Activated CD4-positive, CD25-positive, alpha-beta regulatory T cell (primary cell): Measurements from ENCODE around the gene SCRT2.

ENCODE experiments used
- DNase-seq, 4 experiments: peaks; one replicate each; lab custom pipeline; 2025; lab: John Stamatoyannopoulos, UW

Gene SCRT2

DNA sequence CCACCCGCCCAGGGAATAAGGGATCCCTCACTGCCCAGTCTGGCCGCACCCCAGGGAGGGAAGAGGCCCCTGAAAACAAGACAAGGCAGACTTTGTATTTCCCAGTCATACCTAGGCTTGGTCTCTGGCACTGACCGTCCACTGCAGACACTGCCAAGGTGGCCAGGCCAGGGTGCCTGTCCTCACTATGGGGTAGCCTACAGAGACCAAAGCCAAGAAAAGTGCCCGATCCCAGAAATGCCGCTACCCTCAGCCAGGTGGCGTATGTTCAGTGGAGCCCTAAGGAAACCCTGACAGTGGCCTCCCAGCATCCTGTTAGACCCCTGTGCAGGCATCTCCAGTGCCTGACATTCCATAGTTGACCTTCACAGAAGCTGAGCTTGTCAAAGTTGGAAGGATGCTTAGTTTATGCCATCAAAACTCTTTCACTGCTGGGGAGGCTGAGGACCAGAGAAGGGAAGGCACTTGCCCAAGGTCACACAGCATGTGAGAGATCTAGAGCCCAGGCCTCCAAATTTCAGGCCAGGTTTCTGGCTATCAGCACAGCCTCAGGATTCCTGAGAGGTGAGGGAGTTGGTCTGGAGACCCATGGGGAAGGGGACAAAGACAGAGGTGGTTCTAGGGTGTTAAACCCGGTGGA, 2.5 kb downstream of the SCRT2 start:
- no peak for DNase-seq

DNA sequence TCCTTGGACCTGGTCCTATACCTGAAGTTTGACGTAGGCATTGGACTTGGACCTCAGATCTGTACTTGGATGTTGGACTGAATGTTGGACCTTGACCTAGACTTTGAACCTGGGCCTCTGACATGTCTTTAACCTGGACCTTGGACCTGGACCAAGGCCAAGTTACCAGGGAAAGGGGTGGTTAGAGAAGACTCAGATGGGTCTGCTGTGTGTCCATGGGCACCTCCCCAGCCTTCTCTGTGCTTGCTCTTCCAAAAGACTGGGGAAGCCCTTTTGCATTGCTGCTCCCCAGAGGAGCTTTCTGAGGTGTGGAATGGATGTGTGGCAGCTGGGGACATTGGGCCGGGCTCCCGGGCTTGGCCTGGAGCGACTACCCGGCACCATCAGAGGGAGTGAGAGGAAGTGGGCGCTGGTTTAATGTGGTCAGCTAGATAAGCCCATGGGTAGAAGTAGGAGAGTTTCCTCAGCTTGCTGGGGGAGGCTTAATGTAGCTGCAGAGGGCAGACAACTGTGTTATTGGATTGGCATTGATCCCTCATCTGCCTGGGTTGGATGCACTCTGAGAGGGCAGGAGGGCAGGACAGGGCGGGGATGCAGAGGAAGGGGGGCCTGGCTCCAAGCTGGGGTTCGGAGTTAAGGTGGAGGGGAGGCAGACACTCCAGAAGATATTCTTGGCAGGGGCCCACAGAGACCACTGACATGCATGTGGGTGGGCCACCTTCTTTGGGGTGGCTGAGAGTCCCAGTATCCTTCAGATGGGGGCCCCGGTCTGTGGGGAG, 4.2 kb downstream of the SCRT2 start:
- no peak for DNase-seq

DNA sequence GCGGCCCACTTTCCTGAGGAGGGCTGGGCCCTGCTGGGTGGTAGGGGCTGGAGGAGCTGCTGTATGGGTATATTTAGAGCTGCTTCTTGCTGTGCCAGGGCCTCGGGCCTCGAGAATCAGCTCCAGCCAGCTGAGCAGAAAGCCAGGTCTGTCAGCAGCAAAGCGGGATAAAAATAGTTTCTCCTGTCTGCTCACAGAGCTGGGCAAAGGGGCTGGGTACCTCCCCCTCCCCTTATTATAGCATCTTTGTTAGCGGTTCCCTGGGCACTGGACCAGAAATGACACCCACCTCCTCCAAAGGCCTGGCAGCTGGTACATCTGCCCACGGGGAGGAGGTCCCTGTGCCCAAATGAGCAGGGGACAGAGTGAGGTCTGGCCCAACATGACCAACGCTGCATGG, 6.0 kb downstream of the SCRT2 start:
- DNase-seq = no peak

DNA sequence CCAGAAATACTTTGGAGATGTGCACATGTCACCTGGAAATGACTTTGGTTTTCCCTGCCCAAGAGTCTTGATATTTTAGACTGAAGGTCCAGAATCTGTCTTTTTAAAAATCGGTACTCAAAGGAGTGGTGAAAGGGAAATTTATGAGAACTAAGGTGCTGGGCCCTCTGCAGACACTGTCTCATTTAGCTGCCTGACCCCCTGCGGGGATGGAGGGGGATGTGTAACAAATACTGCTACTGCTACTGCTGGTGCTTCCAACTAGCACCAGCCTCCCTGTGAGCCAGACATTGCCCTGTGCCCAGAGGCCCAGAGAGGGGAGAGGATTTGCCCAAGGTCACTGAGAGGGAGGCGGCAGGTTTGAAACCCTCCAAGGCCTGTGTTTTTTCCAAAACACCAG, 7.0 kb downstream of the SCRT2 start:
- DNase-seq = no peak

DNA sequence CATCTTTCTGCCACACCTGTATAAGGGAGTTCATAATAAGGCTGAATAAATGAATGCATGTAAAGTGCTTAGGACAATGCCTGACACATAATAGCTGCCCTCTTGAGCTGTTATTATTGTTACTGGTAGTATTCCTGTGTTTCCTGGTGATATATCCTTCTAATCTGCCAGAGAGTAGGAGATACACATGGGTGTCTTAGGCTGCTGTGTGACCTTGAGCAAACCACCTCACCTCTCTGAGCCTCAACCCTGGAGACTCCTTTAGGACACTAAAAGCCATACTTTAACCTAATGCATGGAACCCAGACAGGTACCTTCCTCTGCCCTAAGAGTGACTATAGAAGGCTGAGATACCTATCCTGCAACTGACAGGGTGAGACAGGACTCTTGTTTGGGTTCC, 7.6 kb downstream of the SCRT2 start:
- DNase-seq = no peak

DNA sequence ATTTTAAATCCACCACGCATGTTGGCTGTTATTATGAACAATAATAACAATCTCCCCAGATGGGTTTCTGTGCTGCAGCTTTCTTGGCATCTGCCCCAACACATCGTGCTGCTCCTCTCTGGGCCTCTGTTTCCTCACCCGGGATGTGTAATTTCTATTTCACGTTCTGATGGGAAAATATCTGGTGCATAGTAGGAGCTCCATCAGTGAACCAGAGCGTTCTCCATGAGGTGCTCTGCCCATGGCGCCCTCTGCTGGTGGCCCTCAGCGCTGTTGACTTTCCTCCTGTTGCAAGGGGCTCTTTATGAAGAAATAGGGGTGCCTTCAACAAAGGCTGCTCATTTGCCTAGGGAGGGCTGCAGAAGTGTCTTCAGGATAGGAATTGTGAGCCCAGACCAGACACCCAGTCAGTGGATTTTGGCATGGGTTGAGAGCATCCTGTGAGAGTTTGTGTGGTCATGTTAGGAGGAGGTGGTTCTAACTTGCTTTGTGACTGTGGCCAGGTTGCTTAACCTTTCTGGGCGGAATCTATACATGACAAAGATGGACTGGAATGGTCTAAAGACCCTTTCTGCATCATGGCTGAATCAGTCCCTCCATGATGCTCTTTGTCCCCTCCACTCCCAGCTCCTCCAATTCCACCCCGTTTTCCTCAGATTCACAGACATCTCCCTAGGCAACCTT, 8.1 kb downstream of the SCRT2 start:
- DNase-seq = peak; percentile 34 to 45 (median 38)

DNA sequence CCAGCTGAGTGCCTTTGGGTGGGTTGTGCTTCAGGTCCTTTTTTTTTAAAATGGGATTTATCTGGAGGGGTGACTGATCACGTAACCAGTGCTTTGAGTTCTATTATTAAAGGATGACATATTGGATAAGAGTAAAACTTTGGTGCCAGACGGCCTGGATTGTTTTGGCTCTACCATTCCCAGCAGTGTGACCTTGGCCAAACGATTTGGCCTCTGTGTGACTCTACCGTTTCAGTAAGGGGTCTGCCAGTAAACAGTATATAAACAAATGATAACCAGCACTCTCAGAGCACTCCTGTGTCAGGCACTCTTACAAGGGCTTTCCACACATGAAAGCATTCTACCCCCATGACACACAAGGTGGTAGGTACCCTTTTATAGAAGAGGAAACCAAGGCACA, 8.7 kb downstream of the SCRT2 start:
- DNase-seq = no peak

DNA sequence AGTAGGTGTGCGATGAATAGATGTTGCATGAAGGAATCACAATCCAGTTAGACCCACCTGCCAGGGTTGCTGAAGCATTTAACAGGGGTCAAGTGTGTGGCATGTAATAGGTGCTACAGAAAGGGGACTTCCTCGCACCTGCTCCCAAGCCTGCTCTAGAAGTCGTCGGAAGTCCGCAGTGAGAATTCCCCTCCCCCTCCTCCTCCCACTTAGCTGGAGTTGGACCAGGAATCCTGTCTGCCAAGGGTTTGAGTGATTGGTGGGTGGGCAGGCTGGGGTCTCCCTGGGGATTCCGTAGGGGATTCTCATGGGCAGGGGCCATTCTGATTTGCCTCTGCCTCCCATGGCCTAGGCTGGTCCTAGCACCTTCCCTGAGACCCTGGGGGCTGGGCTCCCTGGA, 10.3 kb downstream of the SCRT2 start:
- DNase-seq = no peak

DNA sequence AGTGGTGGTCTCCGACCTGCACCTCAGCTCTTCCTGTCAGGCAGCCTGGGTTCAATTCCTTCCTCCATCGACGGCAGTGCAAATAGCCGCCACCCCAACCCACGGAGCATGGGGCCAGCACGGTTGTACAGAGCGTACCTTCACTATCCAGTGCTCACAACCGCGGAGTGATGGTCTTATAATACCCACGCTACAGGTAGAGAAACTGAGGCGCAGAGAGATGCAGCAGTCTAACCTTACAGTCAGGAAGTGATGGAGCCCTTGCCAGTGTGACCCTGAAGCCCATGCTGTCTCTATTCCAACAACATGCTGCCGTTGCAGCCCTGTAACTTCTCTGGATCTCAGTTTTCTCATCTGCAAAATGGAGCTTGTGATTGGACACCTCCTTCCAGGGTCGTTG, 11.0 kb downstream of the SCRT2 start:
- DNase-seq = no peak

DNA sequence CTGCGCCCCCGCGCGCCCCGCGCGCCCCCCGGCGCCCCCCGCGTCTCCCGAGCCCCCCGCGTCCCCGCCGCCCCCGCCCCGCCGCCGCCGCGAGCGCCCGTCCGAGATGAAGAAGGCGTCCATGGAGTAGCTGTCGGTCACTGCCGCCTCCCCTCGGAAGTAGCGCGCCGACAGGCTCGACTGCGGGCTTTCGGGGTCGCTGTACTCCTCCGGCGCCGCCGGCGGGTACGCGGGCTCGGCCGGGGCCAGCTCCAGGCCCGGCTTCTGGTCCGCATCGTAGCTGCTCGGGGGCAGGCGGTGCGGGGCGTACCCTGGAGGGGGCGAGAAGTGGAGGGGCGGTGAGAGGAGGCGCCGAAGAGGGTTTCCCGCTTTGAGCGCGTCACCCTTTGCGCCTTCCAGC, 11.5 kb downstream of the SCRT2 start:
- DNase-seq = no peak

DNA sequence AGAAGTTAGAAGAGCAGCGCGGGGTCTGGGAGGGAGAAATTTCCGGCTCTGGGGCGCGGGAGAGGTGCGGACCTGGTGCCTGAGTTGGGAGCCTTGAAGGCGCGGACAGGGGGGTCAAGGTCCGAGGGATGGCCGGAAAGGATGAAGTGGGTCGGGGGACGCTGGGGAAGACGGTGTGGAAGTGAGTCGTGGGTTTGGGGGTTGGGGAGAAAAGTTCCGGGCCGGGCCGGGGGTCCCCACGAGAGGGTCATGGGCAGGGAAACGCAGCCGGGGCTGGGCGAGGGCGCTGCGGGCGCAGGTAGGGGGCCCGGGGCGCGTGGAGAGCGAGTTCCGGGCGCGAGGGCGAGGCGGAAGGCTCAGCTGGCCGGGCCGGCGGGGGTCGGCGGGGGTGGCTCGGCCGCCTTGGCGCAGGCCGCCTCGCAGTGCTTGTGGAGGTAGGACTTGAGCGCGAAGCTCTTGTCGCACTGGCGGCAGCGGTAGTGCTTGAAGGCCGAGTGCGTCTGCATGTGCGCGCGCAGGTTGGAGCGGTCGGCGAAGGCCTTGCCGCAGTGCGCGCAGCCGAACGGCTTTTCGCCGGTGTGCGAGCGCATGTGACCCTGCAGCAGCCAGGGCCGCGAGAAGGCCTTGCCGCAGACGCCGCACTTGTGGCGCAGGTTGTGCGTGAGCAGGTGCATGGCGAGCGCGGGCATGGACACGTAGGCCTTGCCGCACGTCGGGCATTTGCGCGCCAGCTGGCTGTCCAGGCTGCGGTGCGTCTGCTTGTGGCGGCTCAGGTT, 12.1 kb downstream of the SCRT2 start:
- no peak for DNase-seq

DNA sequence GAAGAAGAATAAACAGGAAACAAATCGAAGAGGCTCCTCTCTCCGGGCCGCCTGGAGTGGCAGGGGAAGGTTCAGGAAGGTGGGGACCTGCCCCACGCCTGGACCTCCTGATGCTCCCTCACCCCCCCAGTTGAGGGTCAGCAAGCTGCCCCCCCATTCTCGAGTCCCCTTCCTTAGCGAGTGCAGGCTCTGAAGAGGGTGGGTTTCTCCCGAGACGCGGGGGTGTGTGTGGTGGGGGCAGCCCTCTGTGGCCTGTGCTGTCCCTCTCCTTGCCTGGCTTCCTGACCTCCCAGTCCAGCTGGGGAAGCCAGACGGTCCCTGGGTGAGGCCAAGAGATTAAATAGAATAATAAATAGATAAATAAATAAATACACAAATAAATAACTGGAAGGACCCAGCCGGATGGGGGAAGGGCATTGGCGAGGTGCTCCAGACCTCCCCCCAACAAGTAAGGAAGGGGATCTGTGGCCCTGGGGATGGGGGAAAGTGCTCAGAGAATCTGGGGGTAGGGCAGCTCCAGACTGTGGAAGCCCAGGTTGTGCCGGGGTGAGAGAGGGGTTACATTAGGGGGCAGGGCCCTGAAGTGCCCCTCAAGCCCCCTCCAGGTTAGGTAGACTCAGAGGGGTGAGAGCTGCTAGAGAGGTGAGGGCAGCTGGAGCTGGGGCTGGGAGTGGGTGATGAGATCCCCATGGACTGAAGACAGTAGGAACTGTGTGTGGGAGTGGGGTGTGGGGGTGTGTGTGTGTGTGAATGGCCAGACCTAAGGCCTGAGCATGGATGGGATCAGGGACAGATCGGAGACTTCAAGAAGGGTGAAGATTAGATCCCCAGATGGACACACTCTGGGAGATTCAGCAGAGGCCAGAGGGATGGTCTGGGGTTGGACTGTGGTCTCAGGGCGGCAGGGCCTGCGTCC, 13.1 kb downstream of the SCRT2 start:
- no peak for DNase-seq

DNA sequence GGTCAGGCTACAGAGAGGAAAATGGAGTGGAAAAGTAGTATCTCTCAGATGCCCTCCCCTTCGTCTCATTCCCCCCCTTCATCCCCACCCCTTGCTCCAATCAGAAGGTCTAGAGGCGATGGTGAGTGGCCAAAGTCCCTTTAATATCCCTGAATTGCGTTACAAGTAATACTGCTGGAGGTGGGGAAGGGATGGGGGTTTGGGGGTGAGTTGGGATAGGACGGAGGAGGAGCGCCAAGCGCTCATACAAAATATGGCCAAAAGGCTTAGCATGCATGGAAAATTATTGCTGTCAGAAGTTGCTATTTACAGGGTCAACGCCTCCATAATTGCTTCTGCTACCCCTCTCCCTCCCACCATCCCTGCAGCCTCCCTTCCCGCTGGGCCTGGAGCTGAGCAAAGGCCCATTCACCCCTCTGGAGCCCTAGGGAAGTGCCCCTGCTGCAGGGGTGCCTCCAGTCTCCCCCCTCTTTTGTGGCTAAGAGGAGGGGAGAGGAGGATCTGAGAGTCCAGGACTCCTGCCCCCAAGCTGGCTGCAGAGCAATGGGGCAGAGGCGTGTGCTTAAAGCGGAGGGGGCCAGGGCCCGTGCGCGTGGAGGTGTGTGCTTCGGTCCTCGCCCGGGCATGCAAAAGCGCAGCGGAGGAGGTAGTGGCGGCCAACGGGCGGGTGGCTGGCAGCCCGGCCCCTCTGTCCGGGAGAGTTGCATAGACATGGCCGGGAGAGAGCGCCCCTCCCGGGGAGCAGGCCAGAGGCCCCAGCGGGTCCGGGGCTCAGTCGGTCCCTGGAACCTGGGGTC, 13.9 kb downstream of the SCRT2 start:
- no peak for DNase-seq

DNA sequence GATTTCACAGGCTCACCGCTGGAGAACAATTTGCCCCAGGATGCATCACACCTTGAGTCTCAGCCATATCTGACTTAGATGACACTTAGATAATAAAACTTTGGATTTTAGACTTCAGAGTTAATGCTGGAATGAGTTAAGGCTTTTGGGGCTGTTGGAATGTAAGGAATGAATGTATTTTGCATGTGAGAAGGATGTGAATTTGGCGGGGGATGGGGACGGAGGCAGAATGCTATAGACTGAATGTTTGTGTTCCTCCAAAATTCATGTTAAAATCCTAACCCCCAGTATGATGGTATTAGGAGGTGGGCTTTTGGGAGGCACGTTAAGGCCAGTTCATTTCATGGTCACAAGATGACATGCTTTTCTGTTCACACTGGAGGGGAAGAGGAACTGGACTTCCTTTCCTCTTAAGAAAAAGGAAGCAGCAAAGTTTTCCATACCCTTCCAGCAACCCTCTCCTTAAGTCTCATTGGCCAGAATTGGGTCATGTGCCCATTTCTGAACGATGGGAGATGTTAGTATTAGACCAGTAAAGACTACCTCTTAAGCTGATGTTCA, 16.8 kb downstream of the SCRT2 start:
- DNase-seq = no peak

DNA sequence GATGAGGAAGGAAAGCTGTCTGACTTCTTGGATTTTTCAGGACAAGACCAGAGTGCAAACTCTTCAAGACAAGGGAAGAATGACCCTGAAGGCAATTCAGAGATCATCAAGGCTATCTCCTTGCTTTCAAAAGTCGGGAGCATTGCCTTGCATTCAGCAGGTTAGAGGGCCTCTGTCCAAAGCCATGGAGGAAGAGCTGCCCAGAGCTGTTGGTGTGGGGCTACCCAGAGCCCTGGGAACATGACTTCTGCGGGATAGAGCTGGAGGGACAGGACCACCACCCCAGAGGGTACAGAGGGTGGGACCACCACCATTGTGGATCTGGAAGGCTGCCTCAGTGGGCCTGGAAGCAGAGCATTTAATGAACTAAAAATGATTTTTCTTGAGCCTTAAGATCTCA, 17.4 kb downstream of the SCRT2 start:
- no peak for DNase-seq

DNA sequence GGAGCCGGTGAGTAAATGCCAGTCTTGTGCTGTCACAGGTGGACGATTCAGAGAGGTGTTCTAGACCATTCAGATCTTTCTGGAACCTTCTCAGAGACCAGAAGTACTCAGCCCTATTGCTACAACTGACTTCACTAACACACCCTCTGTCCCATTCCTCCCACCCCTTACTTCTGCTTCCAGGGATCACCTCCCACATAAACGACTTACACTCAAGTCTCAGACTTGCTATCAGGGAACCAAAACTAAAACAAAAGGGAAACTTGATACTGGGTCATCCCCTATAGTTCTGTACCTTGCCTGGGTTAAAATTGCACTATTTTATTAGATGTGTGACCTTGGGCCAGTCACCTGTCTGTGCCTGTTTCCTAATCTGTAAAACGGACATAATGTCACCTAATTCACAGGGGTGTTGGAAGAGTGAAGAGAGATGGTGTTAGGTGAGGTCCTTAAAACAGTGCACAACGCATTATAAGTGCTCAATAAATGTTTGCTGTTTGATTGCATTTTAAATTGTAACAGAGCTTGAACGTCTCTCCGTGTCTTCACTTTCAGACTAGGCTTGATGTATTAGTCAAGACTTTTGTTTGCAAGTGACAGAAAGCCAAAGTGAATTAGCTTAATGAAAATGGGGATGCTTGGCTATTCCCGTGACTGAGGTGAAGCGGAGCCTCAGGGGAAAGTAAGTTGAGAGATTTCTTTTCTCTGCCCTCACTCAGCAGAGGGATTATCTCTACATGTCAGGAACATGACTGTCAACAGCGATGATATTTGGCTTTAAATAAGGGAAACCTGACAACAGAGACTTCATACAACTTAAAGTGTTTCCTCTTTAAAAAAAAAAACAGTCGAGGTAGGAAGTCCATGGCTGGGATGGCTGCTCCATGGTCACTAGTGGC, 19.6 kb downstream of the SCRT2 start:
- no peak for DNase-seq

DNA sequence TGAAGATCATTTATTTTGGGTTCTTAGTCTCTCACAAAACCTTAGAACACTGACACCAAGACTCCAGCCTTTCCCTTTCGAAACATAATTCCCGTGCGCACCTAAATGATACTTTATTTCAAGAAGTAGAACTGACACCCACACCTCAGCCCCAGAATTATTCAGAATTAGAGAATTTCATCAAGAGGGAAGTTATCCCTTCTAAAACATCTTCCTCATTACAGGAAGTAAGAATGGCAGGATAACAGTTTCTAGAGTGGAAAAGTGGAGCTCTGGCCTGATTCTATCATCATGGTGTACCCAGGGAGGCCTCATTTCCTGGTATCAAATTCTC, 21.2 kb downstream of the SCRT2 start:
- no peak for DNase-seq

DNA sequence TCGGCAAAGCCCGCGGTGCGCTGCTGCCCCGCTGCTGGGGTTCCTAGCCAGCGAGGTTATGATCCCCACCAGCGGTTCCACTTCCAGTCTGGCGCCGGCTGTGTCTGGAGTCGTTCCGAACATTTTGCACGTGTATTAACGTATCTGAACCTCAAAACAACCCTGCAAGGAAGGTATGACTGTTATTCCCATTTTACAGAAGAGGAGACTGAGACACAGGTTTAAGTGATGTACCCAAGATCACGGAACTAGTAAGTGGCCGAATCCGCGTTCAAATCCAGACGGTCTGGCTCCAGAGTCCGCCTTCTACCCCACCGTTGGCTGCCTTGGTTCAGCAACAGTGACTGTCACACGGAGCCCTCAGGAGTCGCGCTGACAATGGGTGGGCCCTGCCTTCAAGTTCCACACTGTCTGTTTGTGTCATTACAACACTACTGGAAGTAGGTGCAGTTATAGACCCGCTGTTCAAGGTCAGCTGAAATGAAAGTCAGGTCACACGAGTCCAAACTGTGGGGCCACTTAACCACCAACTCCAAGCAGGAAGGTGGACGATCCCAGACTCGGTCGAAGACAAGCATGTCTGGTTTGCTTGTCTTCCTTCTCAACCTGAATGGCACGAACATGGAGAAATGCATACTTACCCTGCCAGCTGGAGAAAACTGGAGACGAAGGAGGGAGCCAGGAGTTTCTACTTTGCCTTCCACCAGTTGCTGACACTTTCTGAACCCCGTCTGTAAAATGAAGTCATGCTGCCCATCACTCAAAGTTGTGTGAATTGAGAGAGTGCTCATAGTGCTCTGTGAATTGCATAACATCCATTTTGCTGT, 21.8 kb downstream of the SCRT2 start:
- no peak for DNase-seq
